Spinal cord (tissue), 10 donors: ENCODE data around the gene OGDH. TPM values are rescaled to one million over a fixed set of nuclear protein-coding genes. Genes with fewer than 3 reads are reported as not detected.

Experiments
- DNase-seq, 6 donors: peaks; one replicate each; pipeline versions ENCODE4 v3.0.0 to v3.0.0-alpha.2; 2013 to 2015; ENCODE audit warnings: low spot score in 6 of 6, low read depth in 4 of 6
- H3K27ac ChIP-seq: one replicate; pipeline ENCODE4 v1.5.1; 2013; ENCODE audit warnings: low read depth, low read length, control low read depth
- H3K27me3 ChIP-seq: one replicate; pipeline ENCODE4 v1.6.1; 2013; ENCODE audit warnings: low read length; ENCODE audit not compliant: control insufficient read depth, insufficient read depth
- H3K36me3 ChIP-seq: one replicate; pipeline ENCODE4 v1.6.1; 2013; ENCODE audit warnings: low read length; ENCODE audit not compliant: control insufficient read depth, insufficient read depth
- H3K4me1 ChIP-seq: one replicate; pipeline ENCODE4 v1.6.1; 2013; ENCODE audit warnings: low read length; ENCODE audit not compliant: control insufficient read depth, insufficient read depth
- H3K4me3 ChIP-seq: one replicate; pipeline ENCODE4 v1.5.1; 2013; ENCODE audit warnings: low read depth, low read length, control low read depth
- H3K9me3 ChIP-seq: one replicate; pipeline ENCODE4 v1.6.1; 2013; ENCODE audit warnings: low read length; ENCODE audit not compliant: control insufficient read depth, insufficient read depth
- WGBS: methylation state at CpG from one replicate; pipeline ENCODE4 v1.1.5; 2013; ENCODE audit warnings: missing lambda C conversion rate; ENCODE audit not compliant: insufficient coverage; 5-methylcytosine and 5-hydroxymethylcytosine counted together
- polyA plus RNA-seq, 2 donors: library from polyadenylated mRNA; unstranded; fragments of 120-200 nt; gene quantifications; one replicate each; pipeline ENCODE4 v1.2.1, GENCODE V29; 2013; ENCODE audit not compliant: insufficient read length in 2 of 2
- total RNA-seq, 2 donors: library from RNA; depleted of rRNA in 1 of 2; stranded (reverse); fragments of 120-200 nt in 1 of 2; fragments of >200 nt in 1 of 2; gene quantifications; one replicate each; pipeline versions ENCODE4 v1.2.3 to v1.2.4, GENCODE V29; 2013 to 2014
- donor health status: healthy.

Gene OGDH
- total and polyA plus RNA-seq, 4 donors, result 63.8 to 78.6 (median 69.3) TPM

DNA sequence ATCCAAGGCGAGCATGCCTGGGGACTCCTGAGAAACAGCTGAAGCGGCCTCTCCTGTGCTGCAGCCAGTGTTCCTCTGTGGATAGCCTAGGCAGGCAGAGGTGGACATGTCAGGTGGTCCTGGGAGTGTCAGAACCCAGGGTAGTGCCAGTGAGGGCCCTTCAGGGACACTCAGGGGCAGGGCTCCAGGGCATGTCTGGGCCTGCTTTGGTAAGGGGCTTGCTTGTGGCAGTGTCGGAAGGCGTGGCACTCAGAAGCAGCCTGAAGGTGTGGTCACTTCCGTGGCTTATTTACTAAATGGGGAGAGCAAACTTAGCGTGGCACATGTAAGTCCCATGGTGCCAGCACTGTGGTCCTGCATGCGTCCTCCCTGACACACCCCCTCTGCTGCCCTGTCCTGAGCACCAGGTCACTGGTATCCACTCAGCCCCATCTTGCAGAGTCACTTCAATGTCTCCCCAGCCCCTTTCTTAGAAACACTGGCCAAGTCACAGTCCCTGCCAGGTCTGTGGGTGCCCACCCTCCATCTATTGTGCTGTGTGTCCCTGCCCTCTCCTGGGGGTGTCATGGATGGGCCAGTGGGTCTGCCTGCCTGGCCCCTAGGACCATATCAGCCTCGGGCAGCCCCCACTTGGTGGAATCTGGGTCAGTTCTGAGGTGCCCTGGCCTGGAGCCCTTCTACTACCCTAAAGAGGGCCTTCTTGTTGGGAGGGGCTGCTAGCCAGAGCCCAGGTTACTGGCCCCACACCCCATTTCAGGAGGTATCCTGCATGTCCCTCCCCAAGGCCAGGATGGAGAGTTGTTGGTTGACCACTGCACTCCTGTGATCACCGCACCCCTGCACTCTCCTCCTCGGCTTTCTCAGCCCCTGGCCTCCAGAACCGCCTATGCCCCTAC is 148.6 kb downstream of the OGDH start:
- no peaks in the 10 kb centered on the region for H3K27me3 ChIP-seq
- WGBS, result 95% methylated on average over 11 of the region's 11 CpGs
- H3K4me3 ChIP-seq, result no peak overlapping the region
- peaks cover 46% of the 10 kb centered on the region for H3K4me1 ChIP-seq
- H3K9me3 ChIP-seq, result no peaks in the 10 kb centered on the region
- peaks cover 59% of the 10 kb centered on the region for H3K36me3 ChIP-seq
- DNase-seq, result no peak
- H3K27ac ChIP-seq, result no peak overlapping the region

GRCh38 chr7:44755698-44756627 is 149.5 kb downstream of the OGDH start:
- no peak for DNase-seq
- Histone ChIP-seq H3K9me3 (no peaks in the 10 kb centered on the region), H3K27me3 (no peaks in the 10 kb centered on the region), H3K36me3 (peaks cover 61% of the 10 kb centered on the region), H3K27ac (no peak overlapping the region), H3K4me1 (peaks cover 38% of the 10 kb centered on the region), H3K4me3 (no peak overlapping the region)
- WGBS, result 83% methylated on average over 15 of the region's 17 CpGs

GRCh38 chr7:44756904-44757303 is 150.5 kb downstream of the OGDH start:
- H3K4me3 ChIP-seq, result no peak overlapping the region
- no peak overlapping the region for H3K27ac ChIP-seq
- no peaks in the 10 kb centered on the region for H3K9me3 ChIP-seq
- peaks cover 64% of the 10 kb centered on the region for H3K36me3 ChIP-seq
- H3K27me3 ChIP-seq, result no peaks in the 10 kb centered on the region
- peaks cover 33% of the 10 kb centered on the region for H3K4me1 ChIP-seq
- no peak for DNase-seq
- 91% methylated on average over 12 of the region's 12 CpGs for WGBS

- Histone ChIP-seq H3K4me3 (no peak overlapping the region), H3K36me3 (peaks cover 64% of the 10 kb centered on the region), H3K4me1 (peaks cover 33% of the 10 kb centered on the region), H3K27me3 (no peaks in the 10 kb centered on the region), H3K27ac (no peak overlapping the region), H3K9me3 (no peaks in the 10 kb centered on the region)
- WGBS, result 42% methylated on average over 10 of the region's 10 CpGs
- DNase-seq, result peak in 4 of 6 donors; percentile 59 to 86 (median 66)
These were observed 150.9 kb downstream of the OGDH start for GRCh38 chr7:44757311-44757710.

- Histone ChIP-seq H3K27me3 (no peaks in the 10 kb centered on the region), H3K4me3 (no peak overlapping the region), H3K9me3 (no peaks in the 10 kb centered on the region), H3K36me3 (peaks cover 68% of the 10 kb centered on the region), H3K27ac (no peak overlapping the region), H3K4me1 (peaks cover 33% of the 10 kb centered on the region)
- WGBS, result 100% methylated on average over 2 of the region's 7 CpGs
- no peak for DNase-seq
These were observed 151.3 kb downstream of the OGDH start for GRCh38 chr7:44757739-44758138.

Other genes starting within 250 kb of the OGDH start
- 100 to 1,000 TPM in 1 of 2 donors, 10 to 100 TPM in 1; 82.6 to 120 TPM for gene NUDCD3, start 116.0 kb upstream of the OGDH start, total RNA-seq
- 100 to 1,000 TPM; 127 to 153 TPM for gene NUDCD3, start 116.0 kb upstream of the OGDH start, polyA plus RNA-seq
- gene NPC1L1, start 65.3 kb upstream of the OGDH start, total RNA-seq, result under 1 TPM; 0.06 to 0.10 TPM
- under 1 TPM; 0.10 to 0.11 TPM for gene NPC1L1, start 65.3 kb upstream of the OGDH start, polyA plus RNA-seq
- gene DDX56, start 32.7 kb upstream of the OGDH start, total RNA-seq, result 10 to 100 TPM; 37.0 to 60.3 TPM
- 10 to 100 TPM; 61.3 to 80.4 TPM for gene DDX56, start 32.7 kb upstream of the OGDH start, polyA plus RNA-seq
- gene TMED4, start 24.4 kb upstream of the OGDH start, total RNA-seq, result 100 to 1,000 TPM in 1 of 2 donors, 10 to 100 TPM in 1; 99.1 to 125 TPM
- 10 to 100 TPM; 65.9 to 83.9 TPM for gene TMED4, start 24.4 kb upstream of the OGDH start, polyA plus RNA-seq
- 10 to 100 TPM; 11.6 to 21.4 TPM for gene ZMIZ2, start 142.2 kb downstream of the OGDH start, total RNA-seq
- 100 to 1,000 TPM; 106 to 137 TPM for gene ZMIZ2, start 142.2 kb downstream of the OGDH start, polyA plus RNA-seq
- 1,000 to 10,000 TPM; 1,472 to 1,903 TPM for gene PPIA, start 190.1 kb downstream of the OGDH start, total RNA-seq
- 1,000 to 10,000 TPM; 1,246 to 1,323 TPM for gene PPIA, start 190.1 kb downstream of the OGDH start, polyA plus RNA-seq
- 100 to 1,000 TPM; 161 to 264 TPM for gene H2AZ2, start 241.5 kb downstream of the OGDH start, total RNA-seq
- 100 to 1,000 TPM; 188 to 232 TPM for gene H2AZ2, start 241.5 kb downstream of the OGDH start, polyA plus RNA-seq